GM06990 (cell line): ENCODE data around the gene ZNF862.

ENCODE experiments used
- DNase-seq: peaks from one replicate; pipeline ENCODE4 v3.0.0-alpha.2; 2011; ENCODE audit not compliant: insufficient read length; ENCODE audit errors: extremely low read depth
- H3K27me3 ChIP-seq: replicated peaks from 2 replicates; pipeline ENCODE4 v1.6.0; 2011; ENCODE audit warnings: low read length; ENCODE audit not compliant: control insufficient read depth, insufficient read depth
- H3K36me3 ChIP-seq: 2 replicates; pipeline ENCODE4 v1.5.1; 2011; ENCODE audit warnings: low read length; ENCODE audit not compliant: control insufficient read depth, insufficient read depth
- H3K4me3 ChIP-seq: replicated peaks from 2 replicates; pipeline ENCODE4 v1.5.1; 2011; ENCODE audit warnings: low read depth, mild to moderate bottlenecking, control low read depth, low read length
- TF ChIP-seq, protein P1 (sequence below): IDR thresholded peaks from 2 replicates; pipeline ENCODE4 v1.5.1; 2011; ENCODE audit warnings: low read length, control low read depth, mild to moderate bottlenecking, inconsistent platforms; ENCODE audit not compliant: insufficient read depth, poor library complexity, severe bottlenecking

ZNF862 gene

DNA sequence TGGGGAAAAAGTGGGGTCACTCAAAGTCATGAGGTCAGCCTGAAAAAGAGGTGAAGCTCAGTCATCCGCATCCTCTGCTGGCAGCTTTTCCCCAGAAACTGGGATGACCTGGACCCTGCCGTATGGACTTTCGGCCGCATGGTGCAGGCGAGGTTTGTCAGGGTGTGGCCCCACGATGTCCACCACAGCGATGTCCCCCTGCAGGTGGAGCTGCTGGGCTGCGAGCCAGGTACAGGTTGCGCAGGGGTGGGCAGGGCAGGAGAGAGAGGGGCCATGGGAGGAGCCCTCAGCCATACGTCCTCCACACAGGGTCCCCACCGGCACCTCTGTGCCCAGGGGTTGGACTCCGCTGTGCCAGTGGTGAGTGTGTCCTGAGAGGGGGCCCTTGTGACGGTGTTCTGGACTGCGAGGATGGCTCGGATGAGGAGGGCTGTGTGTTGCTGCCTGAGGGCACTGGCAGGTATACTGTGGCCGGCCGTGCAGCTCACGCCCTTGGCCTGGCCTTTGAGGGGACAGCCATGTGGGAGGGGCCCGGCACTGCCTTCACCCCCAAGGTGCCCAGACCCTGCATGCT, 41.8 kb upstream of the ZNF862 start:
- H3K27me3 ChIP-seq = no peaks in the 10 kb centered on the region; the same call in 1 of the 2 replicates
- no peak for DNase-seq
- H3K36me3 ChIP-seq = no peaks in the 10 kb centered on the region
- TF ChIP-seq, protein P1, sequence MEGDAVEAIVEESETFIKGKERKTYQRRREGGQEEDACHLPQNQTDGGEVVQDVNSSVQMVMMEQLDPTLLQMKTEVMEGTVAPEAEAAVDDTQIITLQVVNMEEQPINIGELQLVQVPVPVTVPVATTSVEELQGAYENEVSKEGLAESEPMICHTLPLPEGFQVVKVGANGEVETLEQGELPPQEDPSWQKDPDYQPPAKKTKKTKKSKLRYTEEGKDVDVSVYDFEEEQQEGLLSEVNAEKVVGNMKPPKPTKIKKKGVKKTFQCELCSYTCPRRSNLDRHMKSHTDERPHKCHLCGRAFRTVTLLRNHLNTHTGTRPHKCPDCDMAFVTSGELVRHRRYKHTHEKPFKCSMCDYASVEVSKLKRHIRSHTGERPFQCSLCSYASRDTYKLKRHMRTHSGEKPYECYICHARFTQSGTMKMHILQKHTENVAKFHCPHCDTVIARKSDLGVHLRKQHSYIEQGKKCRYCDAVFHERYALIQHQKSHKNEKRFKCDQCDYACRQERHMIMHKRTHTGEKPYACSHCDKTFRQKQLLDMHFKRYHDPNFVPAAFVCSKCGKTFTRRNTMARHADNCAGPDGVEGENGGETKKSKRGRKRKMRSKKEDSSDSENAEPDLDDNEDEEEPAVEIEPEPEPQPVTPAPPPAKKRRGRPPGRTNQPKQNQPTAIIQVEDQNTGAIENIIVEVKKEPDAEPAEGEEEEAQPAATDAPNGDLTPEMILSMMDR = no peak
- no peak overlapping the region for H3K4me3 ChIP-seq

DNA sequence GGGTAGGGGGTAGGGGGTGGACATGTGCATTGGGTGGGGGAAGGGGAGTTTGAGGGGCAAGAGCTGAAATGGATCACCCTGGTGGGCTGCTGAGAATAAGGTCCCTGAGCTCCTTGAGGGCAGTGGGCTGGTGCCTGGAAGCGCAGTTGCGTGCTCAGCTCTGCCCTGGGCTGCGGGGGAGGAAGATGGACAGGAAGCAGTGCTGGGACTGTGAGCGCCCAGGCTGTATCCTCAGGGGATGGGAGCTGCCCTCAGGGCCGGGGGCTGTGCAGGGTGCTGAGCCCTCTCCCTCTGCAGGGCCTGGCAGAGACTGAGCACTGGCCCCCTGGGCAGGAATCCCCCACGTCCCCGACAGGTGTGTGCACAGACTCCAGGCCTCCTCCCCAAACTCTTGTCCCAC, 40.4 kb upstream of the ZNF862 start:
- Histone ChIP-seq H3K36me3 (no peaks in the 10 kb centered on the region), H3K4me3 (no peak overlapping the region), H3K27me3 (no peaks in the 10 kb centered on the region)
- TF ChIP-seq, protein P1 = no peak
- DNase-seq = no peak

DNA sequence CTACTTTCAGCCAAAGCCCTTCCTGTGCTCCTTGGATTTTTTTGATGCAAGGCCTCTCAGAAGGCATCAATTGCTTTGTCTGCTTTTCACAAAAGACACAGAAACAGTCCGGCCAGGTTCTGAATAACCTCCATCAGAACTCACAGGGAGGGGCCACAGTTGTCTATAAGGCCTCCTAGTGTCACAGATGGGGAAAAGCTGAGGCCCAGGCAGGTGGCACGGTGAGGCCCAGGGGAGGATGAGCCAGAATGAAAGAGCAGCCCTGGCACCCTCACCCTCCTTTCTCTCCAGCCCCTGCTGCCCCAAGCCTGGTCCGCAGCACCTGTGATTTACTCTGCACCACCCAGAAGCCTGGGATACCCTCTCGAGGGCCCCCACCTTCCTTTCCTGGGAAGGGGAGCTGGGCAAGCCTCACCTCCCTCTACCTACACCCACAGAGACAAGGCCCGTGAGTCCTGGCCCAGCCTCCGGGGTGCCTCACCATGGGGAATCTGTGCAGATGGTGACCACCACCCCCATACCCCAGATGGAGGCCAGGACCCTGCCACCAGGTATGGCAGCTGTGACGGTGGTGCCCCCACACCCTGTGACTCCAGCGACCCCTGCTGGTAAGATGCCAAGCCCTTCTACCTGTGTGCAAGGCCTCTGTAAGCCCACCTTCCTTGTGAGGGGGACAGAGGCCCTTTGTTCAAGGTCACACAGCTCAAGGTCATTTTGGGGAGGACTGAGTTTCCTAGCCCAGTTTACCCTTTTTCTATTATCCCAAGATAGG, 38.6 kb upstream of the ZNF862 start:
- TF ChIP-seq, protein P1 = peak; percentile 81
- no peak for DNase-seq

DNA sequence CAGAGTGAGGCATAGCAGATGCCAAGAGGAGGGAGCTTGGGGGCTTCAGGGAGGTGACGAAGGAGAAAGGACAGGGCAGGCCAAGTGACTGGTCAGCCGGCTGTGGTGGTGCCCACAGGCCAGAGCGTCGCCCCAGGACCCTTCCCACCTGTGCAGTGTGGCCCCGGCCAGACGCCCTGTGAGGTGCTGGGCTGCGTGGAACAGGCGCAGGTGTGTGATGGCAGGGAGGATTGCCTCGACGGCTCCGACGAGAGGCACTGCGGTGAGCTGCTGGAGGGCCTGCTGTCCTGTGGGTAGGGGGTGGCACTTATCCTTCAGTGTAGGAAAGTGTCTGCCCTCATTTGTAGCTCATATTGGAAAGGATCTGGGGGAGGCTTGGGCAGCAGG, 38.0 kb upstream of the ZNF862 start:
- H3K27me3 ChIP-seq = no peaks in the 10 kb centered on the region
- no peak overlapping the region for H3K4me3 ChIP-seq
- H3K36me3 ChIP-seq = no peaks in the 10 kb centered on the region
- DNase-seq = no peak
- TF ChIP-seq, protein P1 = no peak

More for the DNA sequence above, 38.6 kb upstream of the ZNF862 start:
- no peak overlapping the region for H3K4me3 ChIP-seq
- no peaks in the 10 kb centered on the region for H3K27me3 ChIP-seq
- no peaks in the 10 kb centered on the region for H3K36me3 ChIP-seq

DNA sequence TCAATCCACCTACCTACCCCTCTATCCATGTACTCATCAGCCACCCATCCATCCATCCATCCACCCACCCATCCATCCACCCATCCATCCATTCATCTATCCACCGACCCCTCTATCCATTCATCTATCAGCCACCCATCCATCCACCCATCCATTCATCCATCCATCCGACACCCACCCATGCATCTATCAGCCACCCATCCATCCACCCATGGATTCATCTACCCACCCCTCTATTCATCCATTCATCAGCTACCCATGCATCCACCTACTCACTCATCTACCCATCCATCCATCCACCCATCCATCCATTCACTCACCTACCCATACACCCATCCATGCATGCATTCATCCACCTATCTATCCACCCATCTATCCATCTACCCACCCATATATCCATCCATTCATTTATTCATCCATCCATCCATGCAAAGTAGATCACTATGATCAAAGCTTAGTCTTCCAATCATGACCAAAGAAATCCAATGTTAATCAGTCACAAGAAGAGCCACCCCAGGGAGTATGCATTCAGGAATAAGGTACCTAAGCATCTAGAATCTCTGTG, 37.1 kb upstream of the ZNF862 start:
- no peak for DNase-seq
- H3K4me3 ChIP-seq = no peak overlapping the region
- H3K27me3 ChIP-seq = no peaks in the 10 kb centered on the region
- no peaks in the 10 kb centered on the region for H3K36me3 ChIP-seq
- TF ChIP-seq, protein P1 = no peak
